SK-N-SH (cell line): ENCODE data around the gene USP12.

ENCODE experiments used
- CTCF ChIP-seq: fragments of 200-600 bp; sonication (generic); IDR thresholded peaks from 2 replicates; pipeline ENCODE4 v1.6.1; 2017; ENCODE audit warnings: antibody characterized with exemption, mild to moderate bottlenecking, moderate library complexity
- EP300 ChIP-seq, 2 experiments: IDR thresholded peaks; 2 replicates each; pipeline versions ENCODE4 v1.4.0 to v1.6.1; 2012; ENCODE audit warnings: borderline replicate concordance in 1 of 2, low read depth in 1 of 2, low read length in 1 of 2
- FOSL2 ChIP-seq: IDR thresholded peaks from 2 replicates; pipeline ENCODE4 v1.4.0; 2012; ENCODE audit warnings: low read depth, mild to moderate bottlenecking, moderate library complexity, borderline replicate concordance
- JUND ChIP-seq: IDR thresholded peaks from 2 replicates; pipeline ENCODE4 v1.4.0; 2012
- MAX ChIP-seq: IDR thresholded peaks from 2 replicates; pipeline ENCODE4 v1.4.0; 2012; ENCODE audit warnings: low read depth
- RAD21 ChIP-seq: IDR thresholded peaks from 2 replicates; pipeline ENCODE4 v1.6.1; 2012; ENCODE audit warnings: mild to moderate bottlenecking, low read length
- RFX5 ChIP-seq: IDR thresholded peaks from 2 replicates; pipeline ENCODE4 v1.6.1; 2012; ENCODE audit warnings: mild to moderate bottlenecking, improper control_type of control experiment, low read length
- USF2 ChIP-seq: fragments of 150-350 bp; IDR thresholded peaks from 2 replicates; pipeline ENCODE4 v1.6.1; 2017; ENCODE audit warnings: antibody characterized with exemption, low read length, low read depth, borderline replicate concordance
- YY1 ChIP-seq: IDR thresholded peaks from 2 replicates; pipeline ENCODE4 v1.4.0; 2012; ENCODE audit warnings: low read depth, mild to moderate bottlenecking

GRCh38 chr13:27151798-27152599 is 19.6 kb downstream of the USP12 start:
- TF ChIP-seq CTCF (no peak), YY1 (no peak), USF2 (no peak), FOSL2 (no peak), RFX5 (no peak), EP300 (IDR thresholded peaks at IDR 0.05; ENCODE audit: borderline replicate concordance in 1 of 2, low read depth in 1 of 2, low read length in 1 of 2) (no peak), JUND (no peak), MAX (no peak), RAD21 (no peak)
